ENCODE measurements around the gene MDP1.

DNA sequence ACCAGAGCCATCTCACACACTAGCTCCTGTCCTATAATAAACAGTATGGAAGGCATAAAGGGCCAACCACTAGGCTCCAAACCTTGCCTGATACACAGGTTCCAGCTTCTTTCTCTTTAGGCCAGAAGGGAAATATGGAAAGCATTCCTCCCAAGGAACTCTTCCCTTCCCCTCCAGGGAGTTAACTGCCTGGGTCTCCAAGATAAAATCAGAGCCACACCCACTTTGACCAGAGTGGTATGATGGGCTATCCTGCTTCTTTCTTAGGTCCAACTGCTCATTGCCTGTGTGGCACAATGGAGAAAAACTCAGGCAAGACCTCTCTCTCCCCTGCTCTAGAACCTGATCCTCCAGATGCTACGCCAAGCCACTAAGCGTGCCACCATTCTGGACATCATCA is 8.2 kb downstream of the MDP1 start:
- TF ChIP-seq, protein P1, sequence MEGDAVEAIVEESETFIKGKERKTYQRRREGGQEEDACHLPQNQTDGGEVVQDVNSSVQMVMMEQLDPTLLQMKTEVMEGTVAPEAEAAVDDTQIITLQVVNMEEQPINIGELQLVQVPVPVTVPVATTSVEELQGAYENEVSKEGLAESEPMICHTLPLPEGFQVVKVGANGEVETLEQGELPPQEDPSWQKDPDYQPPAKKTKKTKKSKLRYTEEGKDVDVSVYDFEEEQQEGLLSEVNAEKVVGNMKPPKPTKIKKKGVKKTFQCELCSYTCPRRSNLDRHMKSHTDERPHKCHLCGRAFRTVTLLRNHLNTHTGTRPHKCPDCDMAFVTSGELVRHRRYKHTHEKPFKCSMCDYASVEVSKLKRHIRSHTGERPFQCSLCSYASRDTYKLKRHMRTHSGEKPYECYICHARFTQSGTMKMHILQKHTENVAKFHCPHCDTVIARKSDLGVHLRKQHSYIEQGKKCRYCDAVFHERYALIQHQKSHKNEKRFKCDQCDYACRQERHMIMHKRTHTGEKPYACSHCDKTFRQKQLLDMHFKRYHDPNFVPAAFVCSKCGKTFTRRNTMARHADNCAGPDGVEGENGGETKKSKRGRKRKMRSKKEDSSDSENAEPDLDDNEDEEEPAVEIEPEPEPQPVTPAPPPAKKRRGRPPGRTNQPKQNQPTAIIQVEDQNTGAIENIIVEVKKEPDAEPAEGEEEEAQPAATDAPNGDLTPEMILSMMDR (IDR thresholded peaks at IDR 0.05) = no peak
- TF ChIP-seq POLR2A (IDR thresholded peaks at IDR 0.05) = no peak
